Suprapubic skin (tissue), 4 donors: ENCODE results near the gene KBTBD7. TPM values are rescaled to one million over a fixed set of nuclear protein-coding genes. Genes with fewer than 3 reads are reported as not detected.

Source experiments
- DNase-seq, 2 donors: peaks; one replicate each; pipeline ENCODE4 v3.0.0-alpha.2; 2019; ENCODE audit warnings: low spot score in 2 of 2
- H3K27ac ChIP-seq: fragments of 200-600 bp; sonication (generic); one replicate; pipeline ENCODE4 v1.5.1; 2019
- H3K27me3 ChIP-seq: fragments of 200-600 bp; sonication (generic); one replicate; pipeline ENCODE4 v1.5.1; 2019
- H3K36me3 ChIP-seq: fragments of 200-600 bp; sonication (generic); one replicate; pipeline ENCODE4 v1.5.1; 2019
- H3K4me1 ChIP-seq: fragments of 200-600 bp; sonication (generic); one replicate; pipeline ENCODE4 v1.5.1; 2019
- H3K4me3 ChIP-seq: fragments of 200-600 bp; sonication (generic); one replicate; pipeline ENCODE4 v1.5.1; 2019; ENCODE audit warnings: mild to moderate bottlenecking
- H3K9me3 ChIP-seq: fragments of 200-600 bp; sonication (generic); one replicate; pipeline ENCODE4 v1.5.1; 2019
- EP300 ChIP-seq: sonication (generic); formaldehyde crosslinking; IDR thresholded peaks from one replicate; pipeline ENCODE4 v1.6.1; 2017; ENCODE audit warnings: antibody characterized with exemption
- POLR2A ChIP-seq, 2 donors: fragments of 450-650 bp; IDR thresholded peaks; one replicate each; pipeline ENCODE4 v1.6.1; 2017; ENCODE audit warnings: antibody characterized with exemption in 2 of 2, mild to moderate bottlenecking in 2 of 2, moderate library complexity in 2 of 2
- POLR2AphosphoS5 ChIP-seq, 3 donors: sonication (generic); formaldehyde crosslinking; IDR thresholded peaks; one replicate each; pipeline ENCODE4 v1.6.1; 2017; ENCODE audit warnings: antibody characterized with exemption in 3 of 3
- WGBS: methylation state at CpG from one replicate; pipeline ENCODE4 v1.1.5; 2018; 5-methylcytosine and 5-hydroxymethylcytosine counted together
- total RNA-seq, 4 donors: library from RNA; depleted of rRNA; stranded (reverse); fragments of >200 nt; gene quantifications; one replicate each; pipeline ENCODE4 v1.1.0, GENCODE V29; 2016
- TF ChIP-seq, protein P1 (sequence below), 2 donors: fragments of 200-600 bp in 1 of 2; fragments of 450-650 bp in 1 of 2; sonication (generic) in 1 of 2; IDR thresholded peaks; one replicate each; pipeline ENCODE4 v1.5.1; 2016 to 2019; ENCODE audit warnings: antibody characterized with exemption in 2 of 2, mild to moderate bottlenecking in 1 of 2, moderate library complexity in 1 of 2

Gene KBTBD7
- total RNA-seq, 4 donors from 2014 or later, result 4.5 to 8.0 (median 6.0) TPM

GRCh38 chr13:41156620-41157019 is 37.7 kb downstream of the KBTBD7 start:
- no peak for TF ChIP-seq EP300
- TF ChIP-seq, protein P1, sequence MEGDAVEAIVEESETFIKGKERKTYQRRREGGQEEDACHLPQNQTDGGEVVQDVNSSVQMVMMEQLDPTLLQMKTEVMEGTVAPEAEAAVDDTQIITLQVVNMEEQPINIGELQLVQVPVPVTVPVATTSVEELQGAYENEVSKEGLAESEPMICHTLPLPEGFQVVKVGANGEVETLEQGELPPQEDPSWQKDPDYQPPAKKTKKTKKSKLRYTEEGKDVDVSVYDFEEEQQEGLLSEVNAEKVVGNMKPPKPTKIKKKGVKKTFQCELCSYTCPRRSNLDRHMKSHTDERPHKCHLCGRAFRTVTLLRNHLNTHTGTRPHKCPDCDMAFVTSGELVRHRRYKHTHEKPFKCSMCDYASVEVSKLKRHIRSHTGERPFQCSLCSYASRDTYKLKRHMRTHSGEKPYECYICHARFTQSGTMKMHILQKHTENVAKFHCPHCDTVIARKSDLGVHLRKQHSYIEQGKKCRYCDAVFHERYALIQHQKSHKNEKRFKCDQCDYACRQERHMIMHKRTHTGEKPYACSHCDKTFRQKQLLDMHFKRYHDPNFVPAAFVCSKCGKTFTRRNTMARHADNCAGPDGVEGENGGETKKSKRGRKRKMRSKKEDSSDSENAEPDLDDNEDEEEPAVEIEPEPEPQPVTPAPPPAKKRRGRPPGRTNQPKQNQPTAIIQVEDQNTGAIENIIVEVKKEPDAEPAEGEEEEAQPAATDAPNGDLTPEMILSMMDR (IDR thresholded peaks at IDR 0.05), result no peak
- no peak for TF ChIP-seq POLR2AphosphoS5 (IDR thresholded peaks at IDR 0.05)
- no peak for TF ChIP-seq POLR2A (IDR thresholded peaks at IDR 0.05)
- Histone ChIP-seq H3K27me3 (no peaks in the 10 kb centered on the region), H3K27ac (no peak overlapping the region), H3K4me3 (no peak overlapping the region), H3K9me3 (no peaks in the 10 kb centered on the region), H3K36me3 (no peaks in the 10 kb centered on the region), H3K4me1 (no peaks in the 10 kb centered on the region)
- 52% methylated on average over 2 of the region's 2 CpGs for WGBS
- no peak for DNase-seq

GRCh38 chr13:41154042-41154441 is 40.3 kb downstream of the KBTBD7 start:
- H3K27me3 ChIP-seq, result no peaks in the 10 kb centered on the region
- TF ChIP-seq POLR2AphosphoS5 (IDR thresholded peaks at IDR 0.05), result no peak
- TF ChIP-seq, protein P1 (IDR thresholded peaks at IDR 0.05), result no peak
- no peak for TF ChIP-seq POLR2A (IDR thresholded peaks at IDR 0.05)
- no peak for TF ChIP-seq EP300

GRCh38 chr13:41152005-41152404 is 42.4 kb downstream of the KBTBD7 start:
- WGBS, result 95% methylated on average over 3 of the region's 3 CpGs
- Histone ChIP-seq H3K4me3 (no peak overlapping the region), H3K4me1 (no peaks in the 10 kb centered on the region), H3K36me3 (no peaks in the 10 kb centered on the region), H3K9me3 (peaks cover 13% of the 10 kb centered on the region), H3K27ac (no peak overlapping the region), H3K27me3 (no peaks in the 10 kb centered on the region)
- TF ChIP-seq EP300 (no peak), POLR2AphosphoS5 (IDR thresholded peaks at IDR 0.05) (no peak), POLR2A (IDR thresholded peaks at IDR 0.05) (no peak)
- TF ChIP-seq, protein P1 (IDR thresholded peaks at IDR 0.05), result no peak
- DNase-seq, result no peak

More at GRCh38 chr13:41154042-41154441, 40.3 kb downstream of the KBTBD7 start:
- H3K9me3 ChIP-seq, result no peaks in the 10 kb centered on the region
- H3K4me3 ChIP-seq, result no peak overlapping the region
- no peak for DNase-seq
- no peak overlapping the region for H3K27ac ChIP-seq
- H3K4me1 ChIP-seq, result no peaks in the 10 kb centered on the region
- no peaks in the 10 kb centered on the region for H3K36me3 ChIP-seq

DNA sequence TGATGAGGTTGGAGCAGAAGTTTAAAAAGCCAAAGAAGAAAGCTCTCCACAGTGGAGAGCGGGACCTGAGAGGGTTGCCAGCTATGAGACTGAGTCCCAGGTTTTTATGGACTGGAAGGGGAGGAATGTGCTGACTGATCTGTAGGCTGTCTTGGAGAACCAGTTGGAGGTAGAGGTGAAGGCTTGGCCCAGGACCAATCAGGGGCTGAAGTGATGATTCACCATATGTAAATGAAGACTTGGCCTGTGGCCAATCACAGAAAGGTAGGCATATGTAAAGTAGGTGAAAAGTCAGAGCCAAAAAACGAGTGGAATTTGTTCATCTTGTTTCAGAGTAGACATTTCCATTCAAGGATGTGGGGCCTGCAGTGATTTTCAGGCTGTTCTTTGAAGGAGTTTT is 44.3 kb downstream of the KBTBD7 start:
- 80% methylated on average over 2 of the region's 2 CpGs for WGBS
- H3K27ac ChIP-seq, result no peak overlapping the region
- DNase-seq, result no peak
- H3K36me3 ChIP-seq, result no peaks in the 10 kb centered on the region
- H3K9me3 ChIP-seq, result peaks cover 13% of the 10 kb centered on the region
- H3K27me3 ChIP-seq, result no peaks in the 10 kb centered on the region
- no peak overlapping the region for H3K4me3 ChIP-seq
- no peaks in the 10 kb centered on the region for H3K4me1 ChIP-seq
- TF ChIP-seq POLR2AphosphoS5 (IDR thresholded peaks at IDR 0.05) (no peak), EP300 (no peak), POLR2A (IDR thresholded peaks at IDR 0.05) (no peak)
- TF ChIP-seq, protein P1 (IDR thresholded peaks at IDR 0.05), result no peak

DNA sequence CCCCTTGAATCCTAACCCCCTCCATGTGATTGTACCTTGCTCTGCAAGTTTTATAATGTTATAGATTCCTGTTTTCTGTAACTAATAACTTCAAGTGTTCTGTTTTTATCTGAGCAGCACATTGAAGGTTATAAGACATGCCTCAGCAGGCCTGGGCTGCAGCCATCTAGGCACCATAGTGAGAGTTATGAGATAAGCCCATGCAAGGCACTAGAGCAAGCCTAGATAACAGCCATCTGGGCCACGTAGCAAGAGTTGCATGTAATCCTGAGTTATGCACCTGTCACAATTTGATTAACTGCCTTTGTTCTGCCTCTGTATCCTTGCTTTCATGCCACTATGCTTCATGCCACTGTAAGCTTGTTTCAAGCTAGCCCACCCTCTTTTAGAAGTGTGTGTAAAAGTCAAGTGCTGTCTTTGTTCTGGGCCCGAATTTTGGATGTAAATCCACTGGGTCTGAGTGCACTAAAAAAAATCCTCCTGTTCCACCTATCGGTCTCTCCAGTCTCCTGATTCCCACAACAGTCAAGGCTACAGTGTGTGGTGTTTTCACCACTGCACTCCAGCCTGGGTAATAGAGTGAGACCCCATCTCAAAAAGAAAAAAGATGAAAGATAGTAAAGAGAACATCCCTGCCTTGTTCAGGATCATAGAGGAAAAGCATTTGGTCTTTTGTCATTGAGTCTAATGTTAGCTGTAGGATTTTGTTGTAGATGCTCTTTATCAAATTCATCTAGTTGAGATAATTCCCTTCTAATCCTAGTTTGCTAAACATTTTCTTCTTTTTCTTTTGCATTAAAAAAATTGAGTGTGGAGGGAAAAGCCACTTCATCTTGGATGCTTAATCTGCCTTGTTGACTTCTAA is 45.7 kb downstream of the KBTBD7 start:
- Histone ChIP-seq H3K36me3 (no peaks in the 10 kb centered on the region), H3K4me1 (no peaks in the 10 kb centered on the region), H3K27ac (no peak overlapping the region), H3K27me3 (no peaks in the 10 kb centered on the region), H3K4me3 (no peak overlapping the region), H3K9me3 (peaks cover 13% of the 10 kb centered on the region)
- TF ChIP-seq POLR2A (IDR thresholded peaks at IDR 0.05), result no peak
- TF ChIP-seq, protein P1 (IDR thresholded peaks at IDR 0.05), result no peak
- TF ChIP-seq EP300, result no peak
- no peak for TF ChIP-seq POLR2AphosphoS5 (IDR thresholded peaks at IDR 0.05)
- 86% methylated on average over 3 of the region's 3 CpGs for WGBS
- no peak for DNase-seq
